Fibroblast of pulmonary artery (primary cell): Measurements from ENCODE around the gene MRPL28.
"Not testable (repeated sequence)": the region's sequence is repeated elsewhere in the genome, so short reads cannot be mapped to it uniquely, and the experiment has no call there.

Experiments used
- DNase-seq: peaks from one replicate; pipeline ENCODE4 v3.0.0-alpha.2; 2010; ENCODE audit warnings: low read depth
- H3K4me3 ChIP-seq: replicated peaks from 2 replicates; pipeline ENCODE4 v1.5.1; 2011; ENCODE audit warnings: low read depth, mild to moderate bottlenecking, control low read depth, low read length, moderate library complexity
- CTCF ChIP-seq: IDR thresholded peaks from 2 replicates; pipeline ENCODE4 v1.5.1; 2011; ENCODE audit warnings: mild to moderate bottlenecking, control low read depth, low read length, inconsistent platforms; ENCODE audit errors: missing control alignments

The MRPL28 gene

GRCh38 chr16:333406-334094 lies 36.8 kb downstream of the MRPL28 start:
- H3K4me3 ChIP-seq, result no peak overlapping the region
- no peak for TF ChIP-seq CTCF
- DNase-seq, result peak; percentile 49

- peak; percentile 47 for DNase-seq
- not testable (repeated sequence) for H3K4me3 ChIP-seq
Measured at GRCh38 chr16:331181-331814, 39.0 kb downstream of the MRPL28 start.

GRCh38 chr16:330741-331140 lies 39.6 kb downstream of the MRPL28 start:
- H3K4me3 ChIP-seq, result no peak overlapping the region
- TF ChIP-seq CTCF, result no peak
- DNase-seq, result no peak

DNA sequence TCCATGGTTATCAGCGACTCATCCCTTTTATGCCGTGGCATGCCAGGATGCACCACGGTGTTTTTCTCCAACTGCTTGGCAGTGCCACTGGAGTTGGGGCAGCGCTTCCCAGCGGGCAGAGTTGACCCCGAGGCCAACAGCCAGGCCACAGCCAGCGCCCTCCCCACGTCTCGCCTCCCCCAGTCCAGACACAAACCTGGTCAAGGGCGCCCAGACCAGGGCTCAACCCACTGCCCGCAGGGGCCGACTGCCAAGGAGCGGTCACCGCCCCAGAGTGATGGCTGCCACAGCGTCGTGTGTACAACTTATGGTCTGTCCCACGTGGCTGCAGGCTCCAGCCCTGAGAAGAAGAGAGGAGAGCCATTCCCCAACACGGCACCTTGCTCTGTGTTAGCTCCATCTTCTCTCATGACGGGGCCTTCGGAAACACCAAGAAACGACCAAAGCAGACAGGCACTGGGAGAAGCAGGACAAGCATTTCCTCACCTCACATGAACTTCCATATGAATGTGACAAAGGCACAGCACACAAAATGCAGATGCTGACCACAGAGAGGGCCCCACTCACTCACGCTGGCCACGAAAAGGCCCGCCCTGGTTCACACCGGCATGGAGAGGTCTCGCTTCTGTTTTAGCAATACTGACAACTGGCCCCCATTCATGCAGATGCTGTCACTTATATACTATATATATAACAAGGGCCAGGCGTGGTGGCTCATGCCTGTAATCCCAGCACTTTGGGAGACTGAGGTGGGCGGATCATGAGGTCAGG lies 44.8 kb downstream of the MRPL28 start:
- no peak for TF ChIP-seq CTCF
- H3K4me3 ChIP-seq, result no peak overlapping the region
- DNase-seq, result no peak

- TF ChIP-seq CTCF, result no peak
- no peak for DNase-seq
- no peak overlapping the region for H3K4me3 ChIP-seq
Measured at GRCh38 chr16:324451-325334, 45.6 kb downstream of the MRPL28 start.

DNA sequence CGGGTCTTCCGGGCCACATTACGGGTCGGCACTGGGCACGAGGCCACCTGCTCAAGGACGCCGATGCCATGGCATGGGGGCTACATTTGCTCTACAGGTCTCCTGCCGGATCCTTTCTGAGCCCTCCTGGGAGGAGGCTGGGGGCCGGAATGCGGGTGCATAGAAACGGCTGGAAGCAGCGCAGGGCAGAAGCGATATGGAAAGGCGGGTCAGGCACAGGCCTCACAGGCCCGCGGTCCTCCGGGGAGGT lies 46.2 kb downstream of the MRPL28 start:
- no peak for DNase-seq
- H3K4me3 ChIP-seq, result no peak overlapping the region
- TF ChIP-seq CTCF, result no peak
